HG03135 (cell line): Measurements from ENCODE around the gene SIGLEC7.

Experiments
- ATAC-seq: cut with Tn5 transposase; IDR thresholded peaks from one replicate; pipeline ENCODE4 v1.9.1; 2021; ENCODE audit warnings: mild to moderate bottlenecking, moderate library complexity; ENCODE audit not compliant: unreplicated experiment

SIGLEC7 gene

DNA sequence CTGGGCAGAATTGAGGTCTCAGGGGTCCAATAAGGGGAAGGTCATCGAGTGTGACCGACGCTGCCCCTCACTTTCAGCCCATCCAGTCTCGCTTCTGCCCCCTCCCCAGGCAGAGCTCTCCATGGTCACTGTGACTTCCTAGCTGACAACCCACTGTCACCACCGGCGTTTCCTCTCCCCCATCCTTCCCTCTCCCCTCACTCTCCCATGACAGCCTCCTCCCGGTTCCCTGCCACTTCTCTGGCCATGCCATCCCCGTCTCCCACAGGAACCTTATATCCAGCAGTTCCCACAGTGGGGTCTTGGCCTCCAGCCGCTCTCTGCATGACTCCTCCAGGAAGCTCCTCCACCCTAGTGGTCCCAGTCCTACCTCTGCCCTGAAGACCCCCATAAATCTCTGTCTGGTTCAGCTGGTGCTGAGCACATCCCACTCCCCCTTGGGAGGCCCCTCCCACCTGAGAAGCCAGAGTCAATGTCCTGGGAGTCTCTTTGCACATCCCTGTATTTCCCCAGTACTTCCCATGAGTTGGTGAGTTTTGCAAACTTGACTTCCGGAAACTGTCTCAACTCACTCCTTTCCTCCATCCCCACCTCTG, 58.1 kb downstream of the SIGLEC7 start:
- ATAC-seq: no peak

DNA sequence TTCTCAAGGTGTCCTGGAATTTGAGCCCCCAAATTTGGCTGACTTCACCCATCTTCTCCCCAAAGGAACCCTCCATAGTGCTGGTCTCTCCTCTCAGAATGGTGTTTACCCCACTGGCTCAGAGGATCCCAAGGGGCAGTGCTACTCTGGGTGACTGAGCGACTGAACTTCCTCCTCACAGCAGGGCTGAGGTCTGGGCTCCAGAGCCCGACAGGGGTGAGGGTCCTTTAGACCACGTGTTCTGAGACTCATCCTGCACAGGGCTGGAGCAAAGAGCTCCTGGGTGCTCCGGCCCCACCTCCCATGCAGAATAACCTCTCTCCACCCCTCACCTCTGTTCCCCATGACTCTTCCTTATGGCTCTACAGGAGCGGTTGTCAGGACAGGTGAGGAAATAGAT, 59.6 kb downstream of the SIGLEC7 start:
- ATAC-seq: no peak
